ENCODE measurements around the gene ACTR1B. TPM values are rescaled to one million over a fixed set of nuclear protein-coding genes. Genes with fewer than 3 reads are reported as not detected.
"Not testable (repeated sequence)": the region's sequence is repeated elsewhere in the genome, so short reads cannot be mapped to it uniquely, and the experiment has no call there.

Gene ACTR1B
- polyA plus RNA-seq, 3 donors from 2014 or later = 15.3 to 19.3 (median 17.3) TPM

DNA sequence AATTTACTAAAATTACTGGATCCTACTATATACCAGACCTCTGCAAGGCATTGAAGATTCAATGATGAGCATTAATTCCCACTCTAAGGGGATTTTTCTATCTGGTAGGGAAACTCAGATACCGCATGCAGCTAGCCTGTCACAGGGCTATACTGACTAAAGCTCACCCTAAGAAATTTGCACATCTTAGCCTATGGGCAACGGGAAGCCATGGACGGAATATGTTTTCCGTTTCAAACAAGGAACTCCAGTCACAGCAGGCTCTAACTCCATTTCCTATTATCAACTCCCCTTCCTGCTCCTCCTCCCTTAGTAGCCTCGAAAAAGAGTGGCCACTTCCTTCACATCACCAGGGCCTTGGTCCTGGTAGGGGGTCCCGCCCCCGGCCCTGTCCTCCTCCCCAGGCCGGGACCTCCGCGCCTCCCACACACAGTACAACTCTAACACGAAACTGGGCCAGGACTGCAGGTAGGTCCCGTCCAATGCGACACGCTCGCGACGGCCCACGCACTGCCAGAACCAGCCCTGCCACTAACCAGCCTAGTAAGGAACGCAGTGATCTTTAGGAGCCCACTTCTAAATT lies 18.6 kb downstream of the ACTR1B start:
- Mint-ChIP-seq H3K27ac (peak overlapping the region; percentile 93 to 98 (median 97)), H3K4me1 (peaks cover 26 to 33% of the 10 kb centered on the region in 2 donors), H3K36me3 (peaks cover 11 to 25% (median 13%) of the 10 kb centered on the region in 3 donors), H3K27me3 (ENCODE audit: low read depth in 3 of 3) (peaks cover 0 to 7% (median 6%) of the 10 kb centered on the region in 3 donors), H3K9me3 (no peaks in the 10 kb centered on the region), H3K4me3 (peak overlapping the region; percentile 93 to 97 (median 95))
- no peak for DNase-seq

DNA sequence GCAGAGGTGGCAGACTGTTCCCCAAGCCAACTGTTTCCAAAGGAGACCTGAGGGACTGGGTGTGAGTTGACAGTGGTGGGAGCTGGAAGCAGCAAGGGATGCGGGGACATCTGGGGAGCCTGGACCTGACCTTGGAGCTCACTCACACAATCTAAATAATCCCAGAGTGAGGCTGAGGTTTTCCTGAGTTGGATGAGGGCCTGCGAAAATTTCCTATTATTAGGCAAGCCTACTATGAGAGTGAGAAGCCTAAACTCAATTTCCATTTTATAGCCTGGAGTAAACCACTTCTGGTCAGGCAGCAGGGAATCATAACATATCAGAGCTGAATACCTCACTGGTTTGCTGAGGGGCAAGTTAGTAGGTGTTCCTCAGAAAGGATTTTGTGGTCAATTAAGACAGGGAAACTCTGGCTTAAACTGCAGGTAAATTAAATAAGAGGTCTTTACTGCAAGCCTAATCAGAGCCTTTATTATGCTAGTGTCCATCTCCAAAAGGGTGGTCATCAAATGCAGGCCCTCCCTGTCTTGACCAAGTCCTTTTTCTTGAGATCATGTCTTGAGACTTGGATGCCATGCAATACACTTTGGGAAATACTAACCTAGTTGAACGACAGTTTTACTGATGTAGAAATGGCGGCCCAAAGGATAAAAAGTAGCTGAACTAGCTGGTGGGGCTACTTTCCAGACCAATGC lies 19.7 kb downstream of the ACTR1B start:
- Mint-ChIP-seq H3K4me1 (peaks cover 24 to 26% of the 10 kb centered on the region in 2 donors), H3K27ac (peak overlapping the region in 1 of 6 donors; percentile 26), H3K36me3 (peaks cover 7 to 17% (median 13%) of the 10 kb centered on the region in 3 donors), H3K4me3 (peak overlapping the region in 1 of 5 donors; percentile 33), H3K27me3 (ENCODE audit: low read depth in 3 of 3) (peaks cover 0 to 10% (median 9%) of the 10 kb centered on the region in 3 donors), H3K9me3 (no peaks in the 10 kb centered on the region)
- DNase-seq = no peak

DNA sequence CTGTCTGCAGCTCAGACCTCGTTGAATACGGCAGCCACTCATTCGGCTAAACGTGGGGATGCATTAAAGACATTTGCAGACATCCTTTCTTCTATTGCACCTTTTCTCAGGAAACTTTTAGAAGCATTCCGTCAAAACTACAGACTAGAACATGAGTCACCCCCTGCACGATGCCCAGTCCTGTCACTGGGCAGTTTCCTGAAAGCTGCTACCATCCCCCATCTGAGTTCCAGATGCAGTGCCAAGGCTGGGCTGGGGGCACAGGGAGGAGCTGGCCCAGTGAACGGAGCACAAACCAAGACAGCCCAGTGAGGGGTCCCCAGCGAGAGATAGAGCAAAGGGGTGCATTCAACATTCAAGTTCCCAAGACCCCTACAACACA lies 37.8 kb downstream of the ACTR1B start:
- not testable (repeated sequence) for H3K4me1 Mint-ChIP-seq; DNase-seq; H3K9me3 Mint-ChIP-seq; H3K4me3 Mint-ChIP-seq; H3K27ac Mint-ChIP-seq; H3K27me3 Mint-ChIP-seq (ENCODE audit: low read depth in 3 of 3); H3K36me3 Mint-ChIP-seq

DNA sequence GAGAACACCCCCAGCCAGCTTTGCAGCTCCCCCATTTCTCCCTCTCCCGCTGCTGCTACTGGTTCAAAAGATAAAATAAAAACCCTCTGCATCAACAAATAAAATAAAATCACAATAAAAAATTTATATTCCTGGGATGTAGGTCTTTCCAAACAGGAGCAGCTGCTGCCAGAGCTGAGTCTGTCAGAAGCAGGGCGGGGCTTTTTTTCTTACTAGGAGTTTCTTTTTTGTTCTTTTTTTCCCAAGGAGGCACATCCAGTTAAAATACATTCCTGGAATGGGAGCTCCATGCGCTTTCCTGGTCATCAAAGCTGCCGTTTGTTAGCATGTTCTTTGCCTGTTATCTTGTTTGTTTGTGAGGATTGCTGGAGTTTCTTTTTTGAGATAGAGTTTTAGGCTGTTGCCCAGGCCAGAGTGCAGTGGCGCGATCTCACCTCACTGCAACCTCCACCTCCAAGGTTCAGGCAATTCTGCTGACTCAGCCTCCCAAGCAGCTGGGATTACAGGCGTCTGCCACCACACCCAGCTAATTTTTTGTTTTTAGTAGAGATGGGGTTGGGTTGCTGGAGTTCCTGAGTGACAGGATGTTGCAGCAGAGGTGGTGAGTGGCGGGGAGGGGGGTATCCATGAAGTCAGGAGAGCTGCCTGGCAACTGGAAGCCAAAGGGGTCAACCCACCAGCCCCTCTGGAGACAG lies 38.3 kb downstream of the ACTR1B start:
- H3K9me3 Mint-ChIP-seq; H3K36me3 Mint-ChIP-seq; H3K27me3 Mint-ChIP-seq (ENCODE audit: low read depth in 3 of 3); H3K4me1 Mint-ChIP-seq; H3K27ac Mint-ChIP-seq; DNase-seq; H3K4me3 Mint-ChIP-seq: not testable (repeated sequence)

DNA sequence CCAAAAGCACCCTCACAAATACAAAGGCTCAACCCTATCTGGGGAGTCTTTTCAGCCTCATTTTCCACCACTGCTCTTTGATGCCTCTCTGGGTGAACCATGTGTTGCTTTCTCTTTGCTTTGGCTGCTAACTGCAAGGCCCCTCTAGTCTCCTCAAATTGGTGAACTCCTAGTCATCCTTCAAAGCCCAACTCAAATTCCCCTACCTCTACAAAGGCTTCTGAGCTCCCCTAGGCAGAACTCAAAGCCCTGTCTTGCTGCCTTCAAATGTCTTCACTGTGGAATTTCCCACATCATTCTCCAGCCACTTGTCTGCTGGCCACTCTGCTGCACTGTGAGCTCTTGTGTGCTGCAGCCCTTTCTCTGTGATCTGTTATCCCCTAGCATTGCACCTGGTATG lies 40.9 kb downstream of the ACTR1B start:
- not testable (repeated sequence) for DNase-seq; H3K27ac Mint-ChIP-seq; H3K36me3 Mint-ChIP-seq; H3K4me1 Mint-ChIP-seq; H3K9me3 Mint-ChIP-seq; H3K4me3 Mint-ChIP-seq; H3K27me3 Mint-ChIP-seq (ENCODE audit: low read depth in 3 of 3)

DNA sequence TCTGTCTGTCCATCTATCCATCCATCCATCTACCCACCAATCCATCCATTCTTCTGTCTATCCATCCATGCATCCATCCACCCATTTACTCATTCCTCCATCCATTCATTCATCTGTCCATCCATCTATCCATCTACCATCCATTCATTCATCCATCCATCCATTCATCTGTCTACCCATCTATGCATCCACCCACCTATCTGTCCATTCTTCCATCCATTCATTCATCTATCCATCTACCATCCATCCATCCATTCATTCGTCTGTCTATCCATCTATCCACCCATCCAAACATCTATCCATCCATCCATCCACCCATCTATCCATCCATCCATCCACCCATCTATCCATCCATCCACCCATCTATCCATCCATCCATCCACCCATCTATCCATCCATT lies 43.4 kb downstream of the ACTR1B start:
- peak overlapping the region in 1 of 6 donors; percentile 65 for H3K27ac Mint-ChIP-seq
- H3K4me3 Mint-ChIP-seq; DNase-seq; H3K27me3 Mint-ChIP-seq (ENCODE audit: low read depth in 3 of 3); H3K4me1 Mint-ChIP-seq; H3K36me3 Mint-ChIP-seq; H3K9me3 Mint-ChIP-seq: not testable (repeated sequence)

DNA sequence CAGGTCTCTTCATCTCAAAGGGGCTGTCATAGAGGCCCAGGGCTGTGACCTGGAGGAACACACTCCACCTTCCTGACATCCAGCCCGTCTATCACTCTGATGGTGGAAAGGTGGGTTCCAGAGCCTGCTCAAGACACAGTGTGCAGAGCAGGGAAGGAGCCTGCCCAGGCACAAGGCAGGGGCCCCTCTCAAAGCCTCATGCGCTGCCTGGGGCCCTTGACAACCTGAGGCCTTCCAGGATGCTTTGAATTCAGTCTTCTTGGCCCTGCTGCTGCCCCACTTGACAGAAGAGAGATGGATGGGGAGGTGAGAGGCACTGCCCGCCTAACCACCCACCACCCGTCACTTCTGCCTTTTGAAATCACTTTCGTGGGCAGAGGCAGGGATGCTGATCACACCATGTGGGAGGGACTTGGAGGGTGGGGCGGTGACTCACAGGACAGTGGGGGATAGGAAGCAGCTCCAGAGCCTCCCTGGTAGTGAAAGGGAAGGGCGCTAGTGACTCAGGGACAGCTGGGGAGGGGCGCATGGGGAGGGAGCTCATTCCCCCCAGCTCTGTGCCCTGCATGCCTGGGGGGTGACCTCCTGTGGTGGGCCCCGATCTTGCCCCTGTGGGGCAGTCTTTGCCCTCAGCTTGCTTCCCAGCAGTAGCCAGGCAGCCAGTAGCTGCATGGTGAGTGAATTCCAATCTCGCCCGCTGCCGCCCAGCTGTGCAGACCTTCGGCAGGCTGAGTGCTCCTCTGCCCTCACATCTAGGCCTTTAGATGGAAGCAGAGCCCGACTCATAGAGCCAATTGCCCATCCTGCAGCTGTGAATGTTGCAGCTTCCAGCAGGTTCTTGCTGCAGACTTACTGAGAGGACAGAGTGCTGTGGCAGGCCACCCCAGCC lies 44.7 kb downstream of the ACTR1B start:
- DNase-seq; H3K27me3 Mint-ChIP-seq (ENCODE audit: low read depth in 3 of 3); H3K4me1 Mint-ChIP-seq; H3K9me3 Mint-ChIP-seq; H3K36me3 Mint-ChIP-seq; H3K4me3 Mint-ChIP-seq; H3K27ac Mint-ChIP-seq: not testable (repeated sequence)

DNA sequence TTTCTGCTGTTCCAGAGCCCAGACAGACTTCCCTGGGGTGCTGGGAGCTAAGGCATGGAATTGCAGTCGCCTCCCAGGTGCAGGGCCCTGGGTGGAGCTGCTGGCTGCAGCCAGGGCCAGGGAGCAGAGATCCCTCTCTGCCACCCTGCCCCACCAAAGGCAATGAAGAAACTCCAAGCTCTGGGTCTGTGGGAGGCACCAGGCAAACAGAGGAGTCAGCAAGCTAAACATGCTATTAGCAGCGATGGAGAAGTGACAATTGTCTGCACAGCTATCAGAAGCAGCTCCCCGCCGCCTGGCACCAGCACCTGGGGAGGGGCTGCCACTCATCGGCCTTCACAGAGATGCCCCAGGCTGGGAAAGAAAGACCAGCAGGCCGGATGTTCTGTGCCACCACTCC lies 45.9 kb downstream of the ACTR1B start:
- peaks cover 0 to 2% (median 0%) of the 10 kb centered on the region in 3 donors for H3K27me3 Mint-ChIP-seq (ENCODE audit: low read depth in 3 of 3)
- H3K36me3 Mint-ChIP-seq = no peaks in the 10 kb centered on the region
- H3K27ac Mint-ChIP-seq = no peak overlapping the region
- no peak overlapping the region for H3K4me3 Mint-ChIP-seq
- no peaks in the 10 kb centered on the region for H3K9me3 Mint-ChIP-seq
- H3K4me1 Mint-ChIP-seq = peaks cover 0 to 1% of the 10 kb centered on the region in 2 donors
- no peak for DNase-seq

DNA sequence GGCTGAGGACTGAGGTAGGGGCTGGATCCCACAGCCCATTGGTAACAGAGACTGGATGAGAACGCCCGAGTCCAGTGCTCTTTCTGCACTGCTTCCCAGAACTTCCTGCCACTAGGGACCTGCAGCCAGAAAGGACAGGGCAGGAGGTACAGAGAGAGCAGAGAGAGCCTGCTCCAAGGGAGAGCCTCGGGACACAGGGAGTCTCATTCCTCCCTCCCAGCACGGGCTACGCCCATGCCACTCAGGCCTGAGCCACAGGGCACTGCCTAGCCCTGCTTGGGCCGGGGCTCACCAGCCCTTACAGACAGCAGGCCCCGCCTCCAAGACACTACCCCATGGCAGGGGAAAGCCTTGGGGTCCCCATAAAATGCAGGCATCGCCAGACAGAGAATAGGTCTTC lies 48.1 kb downstream of the ACTR1B start:
- H3K27me3 Mint-ChIP-seq (ENCODE audit: low read depth in 3 of 3); DNase-seq; H3K4me1 Mint-ChIP-seq; H3K4me3 Mint-ChIP-seq; H3K27ac Mint-ChIP-seq; H3K36me3 Mint-ChIP-seq; H3K9me3 Mint-ChIP-seq: not testable (repeated sequence)

DNA sequence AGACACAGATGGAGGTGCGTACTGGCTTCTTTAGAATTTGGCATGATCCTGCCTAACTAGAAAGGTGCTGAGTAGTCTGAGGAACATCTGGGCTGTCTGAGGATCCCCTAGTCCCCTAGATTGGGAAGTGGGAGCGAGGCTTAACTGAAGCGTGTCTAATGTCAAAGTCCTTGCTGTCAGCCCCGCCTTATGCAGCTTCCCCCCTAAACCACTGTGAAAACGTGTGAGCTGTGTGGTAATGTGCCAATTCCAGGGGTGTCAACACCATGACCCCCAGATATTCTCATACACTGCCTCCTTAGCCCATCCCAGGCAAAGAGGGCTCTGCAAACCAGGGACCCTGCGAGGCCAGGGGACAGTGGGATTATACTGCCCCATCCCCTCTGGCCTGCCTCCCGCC lies 51.9 kb downstream of the ACTR1B start:
- not testable (repeated sequence) for H3K36me3 Mint-ChIP-seq

DNA sequence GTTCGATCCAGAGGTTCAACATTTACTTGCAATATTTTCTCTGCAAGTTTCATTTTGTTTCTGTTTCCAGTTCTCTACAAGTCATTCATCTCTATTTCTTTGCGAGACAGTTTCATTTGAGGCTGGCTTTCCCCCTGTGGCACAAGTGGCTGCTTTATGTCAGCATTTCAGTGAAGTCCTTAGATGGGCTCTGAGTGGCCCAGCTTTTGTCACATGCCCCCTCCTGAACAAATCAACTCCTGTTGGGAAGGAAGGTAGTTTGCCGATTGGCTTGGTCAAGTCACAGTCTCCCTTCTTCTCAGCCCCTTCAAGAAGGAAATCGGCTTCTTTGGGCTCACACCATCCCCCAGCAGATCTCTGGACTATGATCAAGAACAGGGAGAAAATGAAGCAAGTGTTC lies 55.1 kb downstream of the ACTR1B start:
- not testable (repeated sequence) for H3K36me3 Mint-ChIP-seq; H3K27ac Mint-ChIP-seq; H3K9me3 Mint-ChIP-seq; H3K27me3 Mint-ChIP-seq (ENCODE audit: low read depth in 3 of 3); DNase-seq; H3K4me3 Mint-ChIP-seq
- peaks cover 4 to 13% of the 10 kb centered on the region in 2 donors for H3K4me1 Mint-ChIP-seq

More for the DNA sequence above, 51.9 kb downstream of the ACTR1B start:
- not testable (repeated sequence) for H3K4me3 Mint-ChIP-seq; H3K27me3 Mint-ChIP-seq (ENCODE audit: low read depth in 3 of 3); H3K9me3 Mint-ChIP-seq; H3K4me1 Mint-ChIP-seq; H3K27ac Mint-ChIP-seq
- DNase-seq = peak in 2 of 3 donors; percentile 10 to 15

All from immature natural killer cell (primary cell).